ENCODE measurements around the gene MAMLD1. TPM values are rescaled to one million over a fixed set of nuclear protein-coding genes. Genes with fewer than 3 reads are reported as not detected.

Gene MAMLD1
- total RNA-seq, 1 experiment from 2014 or later = 0.48 TPM

DNA sequence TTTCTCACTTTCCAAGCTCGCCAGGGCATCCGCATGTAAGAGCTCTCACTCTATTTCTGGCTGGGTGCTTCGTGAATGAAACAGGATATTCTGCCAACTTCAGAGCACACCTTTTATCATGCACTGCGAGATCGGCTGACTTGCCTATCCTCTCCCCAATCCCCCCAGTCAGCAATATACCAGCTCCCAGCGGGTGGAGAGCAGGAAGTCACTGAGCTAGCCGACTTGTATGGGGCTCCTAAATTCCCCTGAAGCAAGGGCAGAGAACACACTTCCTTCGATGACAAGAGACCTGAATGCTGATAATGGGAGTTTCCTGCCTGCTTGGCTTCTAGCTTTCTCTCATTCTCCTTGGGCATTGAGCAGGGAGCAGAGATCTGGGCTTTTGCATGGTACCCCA lies 33.8 kb upstream of the MAMLD1 start:
- no peak overlapping the region for H4K8ac ChIP-seq (replicated peaks; ENCODE audit: insufficient read length, low read depth, low read length)
- H3K4me2 ChIP-seq (ENCODE audit: insufficient read depth, insufficient read length, low read length) = peak overlapping the region; percentile 10
- TF ChIP-seq, protein P1, sequence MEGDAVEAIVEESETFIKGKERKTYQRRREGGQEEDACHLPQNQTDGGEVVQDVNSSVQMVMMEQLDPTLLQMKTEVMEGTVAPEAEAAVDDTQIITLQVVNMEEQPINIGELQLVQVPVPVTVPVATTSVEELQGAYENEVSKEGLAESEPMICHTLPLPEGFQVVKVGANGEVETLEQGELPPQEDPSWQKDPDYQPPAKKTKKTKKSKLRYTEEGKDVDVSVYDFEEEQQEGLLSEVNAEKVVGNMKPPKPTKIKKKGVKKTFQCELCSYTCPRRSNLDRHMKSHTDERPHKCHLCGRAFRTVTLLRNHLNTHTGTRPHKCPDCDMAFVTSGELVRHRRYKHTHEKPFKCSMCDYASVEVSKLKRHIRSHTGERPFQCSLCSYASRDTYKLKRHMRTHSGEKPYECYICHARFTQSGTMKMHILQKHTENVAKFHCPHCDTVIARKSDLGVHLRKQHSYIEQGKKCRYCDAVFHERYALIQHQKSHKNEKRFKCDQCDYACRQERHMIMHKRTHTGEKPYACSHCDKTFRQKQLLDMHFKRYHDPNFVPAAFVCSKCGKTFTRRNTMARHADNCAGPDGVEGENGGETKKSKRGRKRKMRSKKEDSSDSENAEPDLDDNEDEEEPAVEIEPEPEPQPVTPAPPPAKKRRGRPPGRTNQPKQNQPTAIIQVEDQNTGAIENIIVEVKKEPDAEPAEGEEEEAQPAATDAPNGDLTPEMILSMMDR (conservative IDR thresholded peaks at IDR 0.05) = no peak
- Mint-ChIP-seq H3K4me1 (peaks cover 4 to 6% of the 10 kb centered on the region in 2 experiments; a peak in 3 of 4 replicates), H3K36me3 (ENCODE audit: insufficient read depth in 1 of 3, low read depth in 3 of 3) (peaks cover 0 to 9% (median 5%) of the 10 kb centered on the region in 3 experiments; a peak in 3 of 7 replicates), H3K9me3 (peaks cover 68 to 74% of the 10 kb centered on the region in 2 experiments), H3K27me3 (ENCODE audit: low read depth) (peaks cover 7% of the 10 kb centered on the region), H3K27ac (no peak overlapping the region), H3K4me3 (no peak overlapping the region)
- H3K79me2 ChIP-seq (ENCODE audit: insufficient read depth, low read length) = no peaks in the 10 kb centered on the region
- no peak overlapping the region for H3K56ac ChIP-seq (ENCODE audit: insufficient read length, low read depth, low read length)
- no peak overlapping the region for H2AK5ac ChIP-seq (ENCODE audit: insufficient read length, low read length)
- H2BK20ac ChIP-seq (ENCODE audit: low read depth, low read length, poor library complexity, severe bottlenecking) = no peak overlapping the region
- no peaks in the 10 kb centered on the region for H3K27me3 ChIP-seq (ENCODE audit: insufficient read depth, low read length)
- H4K5ac ChIP-seq (ENCODE audit: insufficient read length, low read depth, low read length) = no peak overlapping the region
- H3K23me2 ChIP-seq (ENCODE audit: insufficient read length, low read depth, low read length, poor library complexity, severe bottlenecking) = no peaks in the 10 kb centered on the region
- H2AFZ ChIP-seq (ENCODE audit: low read length) = no peak overlapping the region
- no peak overlapping the region for H3K9ac ChIP-seq (ENCODE audit: extremely low read depth, insufficient read length, low read length)
- no peak overlapping the region for H3K27ac ChIP-seq (ENCODE audit: insufficient read length, low read depth, low read length)
- H4K91ac ChIP-seq (ENCODE audit: insufficient read length, low read depth, low read length) = no peak overlapping the region
- no peaks in the 10 kb centered on the region for H3K4me1 ChIP-seq (ENCODE audit: insufficient read depth, low read length)
- H3K18ac ChIP-seq (ENCODE audit: insufficient read length, low read depth, low read length) = no peak overlapping the region
- peak; percentile 50 for DNase-seq
- H3K79me1 ChIP-seq (ENCODE audit: insufficient read depth, low read depth, low read length, poor library complexity, severe bottlenecking) = no peaks in the 10 kb centered on the region
- no peak overlapping the region for H2BK15ac ChIP-seq (ENCODE audit: low read depth, low read length)
- no peak overlapping the region for H3K23ac ChIP-seq (ENCODE audit: insufficient read length, low read depth, low read length)
- H3K4ac ChIP-seq (ENCODE audit: low read depth, low read length) = no peak overlapping the region
- no peak overlapping the region for H3T11ph ChIP-seq (ENCODE audit: low read length)
- no peak overlapping the region for H2BK120ac ChIP-seq (ENCODE audit: low read depth, low read length, poor library complexity, severe bottlenecking)
- no peaks in the 10 kb centered on the region for H4K20me1 ChIP-seq (ENCODE audit: control insufficient read depth, insufficient read depth, insufficient read length)
- H2BK5ac ChIP-seq (ENCODE audit: insufficient read length, low read length) = no peak overlapping the region
- no peaks in the 10 kb centered on the region for H3K9me3 ChIP-seq (ENCODE audit: control insufficient read depth, low read depth, low read length)
- no peak overlapping the region for H2BK12ac ChIP-seq (ENCODE audit: insufficient read length, low read depth, low read length)
- H3K14ac ChIP-seq (ENCODE audit: insufficient read depth, low read length) = no peak overlapping the region
- no CpG with 5 or more reads among the region's 8 CpGs for WGBS (ENCODE audit: extremely low coverage, insufficient read length, low lambda C conversion rate)
